Measurements from ENCODE around the gene NLGN2.

NLGN2 gene

GRCh38 chr17:7462474-7463371, 55.1 kb downstream of the NLGN2 start:
- no peak overlapping the region for H3K4me3 ChIP-seq (ENCODE audit: low read depth, low read length)

GRCh38 chr17:7463372-7463846, 55.8 kb downstream of the NLGN2 start:
- no peak overlapping the region for H3K4me3 ChIP-seq (ENCODE audit: low read depth, low read length)

GRCh38 chr17:7464081-7464480, 56.4 kb downstream of the NLGN2 start:
- H3K4me3 ChIP-seq (ENCODE audit: low read depth, low read length) = no peak overlapping the region

GRCh38 chr17:7465597-7466275, 58.1 kb downstream of the NLGN2 start:
- H3K4me3 ChIP-seq (ENCODE audit: low read depth, low read length) = no peak overlapping the region

GRCh38 chr17:7466318-7466638, 58.6 kb downstream of the NLGN2 start:
- no peak overlapping the region for H3K4me3 ChIP-seq (ENCODE audit: low read depth, low read length)

GRCh38 chr17:7466639-7467341, 59.1 kb downstream of the NLGN2 start:
- no peak overlapping the region for H3K4me3 ChIP-seq (ENCODE audit: low read depth, low read length)

GRCh38 chr17:7467498-7467897, 59.9 kb downstream of the NLGN2 start:
- no peak overlapping the region for H3K4me3 ChIP-seq (ENCODE audit: low read depth, low read length)

- no peak overlapping the region for H3K4me3 ChIP-seq (ENCODE audit: low read depth, low read length)
Observed at GRCh38 chr17:7468290-7468689, 60.6 kb downstream of the NLGN2 start.

GRCh38 chr17:7468804-7469389, 61.3 kb downstream of the NLGN2 start:
- H3K4me3 ChIP-seq (ENCODE audit: low read depth, low read length) = no peak overlapping the region
